Upper lobe of left lung (tissue), 4 donors: ENCODE data around the gene POTEJ.
"Not testable (repeated sequence)": the region's sequence is repeated elsewhere in the genome, so short reads cannot be mapped to it uniquely, and the experiment has no call there.

Source experiments
- EP300 ChIP-seq, 4 donors: sonication (generic); formaldehyde crosslinking; IDR thresholded peaks; one replicate each; pipeline ENCODE4 v1.5.1; 2017; ENCODE audit warnings: antibody characterized with exemption in 4 of 4, control low read depth in 2 of 4
- POLR2A ChIP-seq, 4 donors: fragments of 450-650 bp; IDR thresholded peaks; one replicate each; pipeline ENCODE4 v1.5.1; 2016 to 2017; ENCODE audit warnings: antibody characterized with exemption in 4 of 4, mild to moderate bottlenecking in 2 of 4
- TF ChIP-seq, protein P1 (sequence below), 6 experiments: fragments of 450-650 bp in 4 of 6; fragments of 200-600 bp in 2 of 6; sonication (generic) in 2 of 6; IDR thresholded peaks; one replicate each; pipeline ENCODE4 v1.5.1; 2016 to 2019; ENCODE audit warnings: antibody characterized with exemption in 6 of 6

DNA sequence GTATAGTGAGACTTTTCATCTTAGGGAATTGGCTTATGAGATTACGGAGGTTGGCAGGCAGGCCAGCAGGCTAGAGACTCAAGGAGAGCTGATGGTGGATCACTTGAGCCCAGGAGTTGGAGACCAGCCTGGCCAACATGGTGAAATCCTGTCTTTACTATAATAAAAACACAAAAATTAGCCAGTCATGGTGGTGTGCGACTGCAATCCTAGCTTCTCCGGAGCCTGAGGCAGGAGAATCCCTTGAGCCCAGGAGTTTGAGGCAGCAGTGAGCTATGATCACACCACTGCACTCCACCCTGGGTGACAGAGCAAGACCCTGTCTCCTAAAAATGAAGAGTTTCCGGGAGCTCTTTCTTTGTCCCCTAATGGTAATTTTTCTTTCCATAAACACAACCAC is 26.5 kb upstream of the POTEJ start:
- TF ChIP-seq EP300, POLR2A (IDR thresholded peaks at IDR 0.05): not testable (repeated sequence)
- TF ChIP-seq, protein P1, sequence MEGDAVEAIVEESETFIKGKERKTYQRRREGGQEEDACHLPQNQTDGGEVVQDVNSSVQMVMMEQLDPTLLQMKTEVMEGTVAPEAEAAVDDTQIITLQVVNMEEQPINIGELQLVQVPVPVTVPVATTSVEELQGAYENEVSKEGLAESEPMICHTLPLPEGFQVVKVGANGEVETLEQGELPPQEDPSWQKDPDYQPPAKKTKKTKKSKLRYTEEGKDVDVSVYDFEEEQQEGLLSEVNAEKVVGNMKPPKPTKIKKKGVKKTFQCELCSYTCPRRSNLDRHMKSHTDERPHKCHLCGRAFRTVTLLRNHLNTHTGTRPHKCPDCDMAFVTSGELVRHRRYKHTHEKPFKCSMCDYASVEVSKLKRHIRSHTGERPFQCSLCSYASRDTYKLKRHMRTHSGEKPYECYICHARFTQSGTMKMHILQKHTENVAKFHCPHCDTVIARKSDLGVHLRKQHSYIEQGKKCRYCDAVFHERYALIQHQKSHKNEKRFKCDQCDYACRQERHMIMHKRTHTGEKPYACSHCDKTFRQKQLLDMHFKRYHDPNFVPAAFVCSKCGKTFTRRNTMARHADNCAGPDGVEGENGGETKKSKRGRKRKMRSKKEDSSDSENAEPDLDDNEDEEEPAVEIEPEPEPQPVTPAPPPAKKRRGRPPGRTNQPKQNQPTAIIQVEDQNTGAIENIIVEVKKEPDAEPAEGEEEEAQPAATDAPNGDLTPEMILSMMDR (IDR thresholded peaks at IDR 0.05): not testable (repeated sequence)
